GM12864 (cell line): ENCODE results near the gene CAPN6.

Experiments used
- DNase-seq: peaks from one replicate; pipeline ENCODE4 v3.0.0-alpha.2; 2011; ENCODE audit warnings: low read depth
- H3K4me3 ChIP-seq: 2 replicates; pipeline ENCODE4 v1.5.1; 2011; ENCODE audit warnings: mild to moderate bottlenecking, low read depth, low read length, control low read depth
- TF ChIP-seq, protein P1 (sequence below): IDR thresholded peaks from 2 replicates; pipeline ENCODE4 v1.5.1; 2011; ENCODE audit warnings: low read depth, mild to moderate bottlenecking, moderate library complexity, low read length, control low read depth, inconsistent platforms; ENCODE audit errors: missing control alignments

The CAPN6 gene

DNA sequence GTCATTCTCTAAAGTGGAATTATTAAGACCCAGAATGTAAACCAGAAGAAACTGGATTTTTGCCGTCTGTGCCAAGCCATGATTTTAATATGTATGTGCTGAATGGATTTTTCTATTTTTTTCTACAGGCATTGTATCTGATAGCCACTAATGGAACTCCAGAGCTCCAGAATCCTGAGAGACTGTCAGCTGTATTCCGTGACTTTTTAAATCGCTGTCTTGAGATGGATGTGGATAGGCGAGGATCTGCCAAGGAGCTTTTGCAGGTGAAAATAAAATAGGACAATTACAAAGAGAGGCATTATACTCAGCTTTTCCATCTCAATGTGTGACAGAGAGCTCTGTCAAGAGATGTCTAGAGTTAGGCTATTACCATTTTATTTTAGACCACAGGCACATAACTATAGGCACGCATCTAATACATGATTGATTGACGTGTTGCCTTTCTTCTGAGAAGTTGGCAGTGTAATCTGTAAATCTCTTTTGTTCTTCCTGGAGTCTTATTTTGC, 53.9 kb downstream of the CAPN6 start:
- H3K4me3 ChIP-seq, result no peak overlapping the region
- TF ChIP-seq, protein P1, sequence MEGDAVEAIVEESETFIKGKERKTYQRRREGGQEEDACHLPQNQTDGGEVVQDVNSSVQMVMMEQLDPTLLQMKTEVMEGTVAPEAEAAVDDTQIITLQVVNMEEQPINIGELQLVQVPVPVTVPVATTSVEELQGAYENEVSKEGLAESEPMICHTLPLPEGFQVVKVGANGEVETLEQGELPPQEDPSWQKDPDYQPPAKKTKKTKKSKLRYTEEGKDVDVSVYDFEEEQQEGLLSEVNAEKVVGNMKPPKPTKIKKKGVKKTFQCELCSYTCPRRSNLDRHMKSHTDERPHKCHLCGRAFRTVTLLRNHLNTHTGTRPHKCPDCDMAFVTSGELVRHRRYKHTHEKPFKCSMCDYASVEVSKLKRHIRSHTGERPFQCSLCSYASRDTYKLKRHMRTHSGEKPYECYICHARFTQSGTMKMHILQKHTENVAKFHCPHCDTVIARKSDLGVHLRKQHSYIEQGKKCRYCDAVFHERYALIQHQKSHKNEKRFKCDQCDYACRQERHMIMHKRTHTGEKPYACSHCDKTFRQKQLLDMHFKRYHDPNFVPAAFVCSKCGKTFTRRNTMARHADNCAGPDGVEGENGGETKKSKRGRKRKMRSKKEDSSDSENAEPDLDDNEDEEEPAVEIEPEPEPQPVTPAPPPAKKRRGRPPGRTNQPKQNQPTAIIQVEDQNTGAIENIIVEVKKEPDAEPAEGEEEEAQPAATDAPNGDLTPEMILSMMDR, result no peak
- no peak for DNase-seq

DNA sequence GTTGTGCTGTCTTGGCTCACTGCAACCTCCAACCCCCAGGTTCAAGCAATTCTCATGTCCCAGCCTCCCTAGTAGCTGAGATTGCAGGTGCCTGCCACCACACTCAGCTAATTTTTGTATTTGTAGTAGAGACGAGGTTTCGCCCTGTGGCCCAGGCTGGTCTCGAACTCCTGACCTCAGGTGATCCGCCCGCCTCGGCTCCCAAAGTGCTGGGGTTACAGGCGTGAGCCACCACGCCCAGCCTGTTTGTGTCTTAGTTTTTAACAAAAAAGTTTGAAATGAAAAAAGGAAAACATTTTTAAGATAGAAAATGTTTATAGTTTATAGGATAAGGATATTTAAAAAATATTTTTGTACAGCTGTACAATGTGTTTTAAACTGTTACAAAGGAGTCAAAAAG, 62.4 kb downstream of the CAPN6 start:
- no peak overlapping the region for H3K4me3 ChIP-seq
- TF ChIP-seq, protein P1, result no peak
- no peak for DNase-seq

- DNase-seq, result no peak
- TF ChIP-seq, protein P1, result no peak
- no peak overlapping the region for H3K4me3 ChIP-seq
These were observed 70.0 kb downstream of the CAPN6 start for GRCh38 chrX:111200327-111200726.

- H3K4me3 ChIP-seq, result no peak overlapping the region
- TF ChIP-seq, protein P1, result no peak
- no peak for DNase-seq
These were observed 70.8 kb downstream of the CAPN6 start for GRCh38 chrX:111199505-111199904.
